ENCODE measurements around the gene RALA. TPM values are rescaled to one million over a fixed set of nuclear protein-coding genes. Genes with fewer than 3 reads are reported as not detected.

The RALA gene
- total RNA-seq, 1 donor from 2014 or later, result 28.6 TPM

GRCh38 chr7:39709768-39710311, 86.5 kb downstream of the RALA start:
- DNase-seq (ENCODE audit: low spot score in 2 of 2, unreplicated experiment in 2 of 2), result no peak

GRCh38 chr7:39712751-39713150, 89.4 kb downstream of the RALA start:
- TF ChIP-seq, protein P1, sequence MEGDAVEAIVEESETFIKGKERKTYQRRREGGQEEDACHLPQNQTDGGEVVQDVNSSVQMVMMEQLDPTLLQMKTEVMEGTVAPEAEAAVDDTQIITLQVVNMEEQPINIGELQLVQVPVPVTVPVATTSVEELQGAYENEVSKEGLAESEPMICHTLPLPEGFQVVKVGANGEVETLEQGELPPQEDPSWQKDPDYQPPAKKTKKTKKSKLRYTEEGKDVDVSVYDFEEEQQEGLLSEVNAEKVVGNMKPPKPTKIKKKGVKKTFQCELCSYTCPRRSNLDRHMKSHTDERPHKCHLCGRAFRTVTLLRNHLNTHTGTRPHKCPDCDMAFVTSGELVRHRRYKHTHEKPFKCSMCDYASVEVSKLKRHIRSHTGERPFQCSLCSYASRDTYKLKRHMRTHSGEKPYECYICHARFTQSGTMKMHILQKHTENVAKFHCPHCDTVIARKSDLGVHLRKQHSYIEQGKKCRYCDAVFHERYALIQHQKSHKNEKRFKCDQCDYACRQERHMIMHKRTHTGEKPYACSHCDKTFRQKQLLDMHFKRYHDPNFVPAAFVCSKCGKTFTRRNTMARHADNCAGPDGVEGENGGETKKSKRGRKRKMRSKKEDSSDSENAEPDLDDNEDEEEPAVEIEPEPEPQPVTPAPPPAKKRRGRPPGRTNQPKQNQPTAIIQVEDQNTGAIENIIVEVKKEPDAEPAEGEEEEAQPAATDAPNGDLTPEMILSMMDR (IDR thresholded peaks at IDR 0.05; ENCODE audit: unreplicated experiment), result no peak
- H3K36me3 Mint-ChIP-seq, result peaks cover 2% of the 10 kb centered on the region
- no peak overlapping the region for H3K4me3 Mint-ChIP-seq
- DNase-seq (ENCODE audit: low spot score in 2 of 2, unreplicated experiment in 2 of 2), result no peak
- no peaks in the 10 kb centered on the region for H3K27me3 Mint-ChIP-seq (ENCODE audit: low read depth)
- H3K4me1 Mint-ChIP-seq, result peaks cover 10% of the 10 kb centered on the region
- H3K27ac Mint-ChIP-seq, result no peak overlapping the region
- H3K9me3 Mint-ChIP-seq, result peaks cover 26% of the 10 kb centered on the region

More at GRCh38 chr7:39709768-39710311, 86.5 kb downstream of the RALA start:
- Mint-ChIP-seq H3K27me3 (ENCODE audit: low read depth) (no peaks in the 10 kb centered on the region), H3K36me3 (peaks cover 4% of the 10 kb centered on the region), H3K9me3 (peaks cover 9% of the 10 kb centered on the region), H3K4me3 (no peak overlapping the region), H3K27ac (peak overlapping the region; percentile 79), H3K4me1 (peaks cover 10% of the 10 kb centered on the region)
- TF ChIP-seq, protein P1 (IDR thresholded peaks at IDR 0.05; ENCODE audit: unreplicated experiment), result no peak

DNA sequence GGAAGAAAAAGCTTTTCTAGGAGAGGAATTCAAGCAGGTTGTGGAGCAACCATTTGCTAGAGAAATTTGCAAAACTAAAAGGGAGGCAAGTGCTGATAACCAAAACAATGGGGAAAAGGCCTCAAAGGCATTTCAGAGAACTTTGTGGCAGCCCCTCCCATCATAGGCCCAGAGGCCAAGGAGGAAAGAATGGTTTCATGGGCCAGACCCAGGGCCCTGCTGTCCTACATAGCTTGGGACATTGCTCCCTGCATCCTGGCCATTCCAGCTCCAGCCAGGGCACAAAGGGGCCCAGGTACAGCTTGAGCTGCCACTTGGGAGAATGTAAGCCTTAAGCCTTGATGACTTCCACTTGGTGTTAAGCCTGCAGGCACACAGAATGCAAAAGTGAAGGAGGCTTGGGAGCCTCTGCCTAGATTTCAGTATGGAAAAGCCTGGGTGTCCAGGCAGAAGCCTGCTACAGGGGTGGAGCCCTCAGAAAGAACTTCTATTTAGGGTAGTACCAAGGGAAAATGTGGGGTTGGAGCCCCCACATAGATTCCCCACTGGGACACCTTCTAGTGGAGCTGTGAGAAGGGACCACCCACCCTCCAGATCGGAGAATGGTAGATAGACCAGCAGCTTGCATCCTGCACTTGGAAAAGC, 91.2 kb downstream of the RALA start:
- peaks cover 2% of the 10 kb centered on the region for H3K36me3 Mint-ChIP-seq
- no peak overlapping the region for H3K27ac Mint-ChIP-seq
- H3K27me3 Mint-ChIP-seq (ENCODE audit: low read depth), result no peaks in the 10 kb centered on the region
- no peak overlapping the region for H3K4me3 Mint-ChIP-seq
- no peak for DNase-seq (ENCODE audit: low spot score in 2 of 2, unreplicated experiment in 2 of 2)
- H3K4me1 Mint-ChIP-seq, result peaks cover 9% of the 10 kb centered on the region
- H3K9me3 Mint-ChIP-seq, result peaks cover 33% of the 10 kb centered on the region
- TF ChIP-seq, protein P1 (IDR thresholded peaks at IDR 0.05; ENCODE audit: unreplicated experiment), result no peak

GRCh38 chr7:39720586-39720985, 97.2 kb downstream of the RALA start:
- DNase-seq (ENCODE audit: low spot score in 2 of 2, unreplicated experiment in 2 of 2), result no peak
- Mint-ChIP-seq H3K27ac (peak overlapping the region; percentile 86), H3K4me1 (peaks cover 16% of the 10 kb centered on the region), H3K9me3 (peaks cover 26% of the 10 kb centered on the region), H3K27me3 (ENCODE audit: low read depth) (no peaks in the 10 kb centered on the region), H3K4me3 (no peak overlapping the region), H3K36me3 (no peaks in the 10 kb centered on the region)
- TF ChIP-seq, protein P1 (IDR thresholded peaks at IDR 0.05; ENCODE audit: unreplicated experiment), result no peak

DNA sequence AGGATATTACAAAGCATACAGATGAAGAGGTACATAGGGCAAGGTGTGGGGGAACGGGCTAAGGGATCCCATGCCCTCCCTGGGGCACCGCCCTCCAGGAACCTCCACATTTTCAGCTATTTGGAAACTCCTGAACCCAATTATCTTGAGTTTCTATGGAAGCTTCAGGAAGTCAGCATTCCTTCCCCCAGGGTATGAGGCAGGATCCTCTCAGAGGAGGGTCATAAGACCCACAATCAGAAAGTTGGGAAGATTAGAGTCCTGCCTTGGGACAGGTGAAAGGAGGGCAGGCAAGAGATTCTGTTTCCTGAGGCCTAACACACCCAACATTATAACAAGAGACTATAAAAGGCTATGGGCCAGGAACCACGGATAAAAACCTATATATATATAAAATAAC, 98.0 kb downstream of the RALA start:
- Mint-ChIP-seq H3K36me3 (no peaks in the 10 kb centered on the region), H3K4me3 (no peak overlapping the region), H3K4me1 (peaks cover 16% of the 10 kb centered on the region), H3K27me3 (ENCODE audit: low read depth) (no peaks in the 10 kb centered on the region), H3K9me3 (peaks cover 21% of the 10 kb centered on the region), H3K27ac (peak overlapping the region; percentile 86)
- TF ChIP-seq, protein P1 (IDR thresholded peaks at IDR 0.05; ENCODE audit: unreplicated experiment), result no peak
- DNase-seq (ENCODE audit: low spot score in 2 of 2, unreplicated experiment in 2 of 2), result no peak

Data from mesothelial cell of epicardium (in vitro differentiated cells).